Measurements from ENCODE around the gene TP53BP2.
A peak's percentile ranks its signal among the peaks of the same experiment; 100 is the strongest.
"Not testable (repeated sequence)": the region's sequence is repeated elsewhere in the genome, so short reads cannot be mapped to it uniquely, and the experiment has no call there.

TP53BP2 gene

DNA sequence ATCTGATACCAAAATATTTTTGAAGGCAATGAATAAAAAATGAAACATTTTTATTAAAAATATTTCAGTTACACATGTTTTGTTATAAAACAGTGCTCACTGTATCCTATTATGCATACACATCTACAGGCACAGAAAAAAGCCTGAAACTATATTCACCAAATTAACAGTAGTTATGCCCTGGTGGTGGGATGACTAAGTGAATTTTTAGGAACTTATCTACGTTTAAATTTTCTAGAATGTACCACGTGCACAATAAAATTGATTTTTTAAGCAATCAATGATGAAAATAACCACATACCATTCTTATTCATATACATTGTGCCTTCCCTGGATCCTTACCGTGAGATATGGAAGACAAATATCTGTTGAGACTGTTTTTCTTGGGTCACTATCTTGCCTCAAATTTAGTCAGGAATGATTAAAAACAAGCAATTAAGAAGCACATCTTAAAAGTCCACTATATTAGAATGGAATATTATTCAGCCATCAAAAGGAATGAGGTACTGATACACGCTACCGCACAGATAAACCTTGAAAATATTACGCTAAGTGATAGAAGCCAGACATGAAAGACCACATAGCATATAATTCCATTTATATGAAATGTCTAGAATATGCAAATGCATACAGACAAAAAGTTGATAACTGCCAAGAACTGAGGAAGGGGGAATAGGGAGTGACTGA is 17.4 kb downstream of the TP53BP2 start:
- DNase-seq (ENCODE audit: low spot score), result no peak

DNA sequence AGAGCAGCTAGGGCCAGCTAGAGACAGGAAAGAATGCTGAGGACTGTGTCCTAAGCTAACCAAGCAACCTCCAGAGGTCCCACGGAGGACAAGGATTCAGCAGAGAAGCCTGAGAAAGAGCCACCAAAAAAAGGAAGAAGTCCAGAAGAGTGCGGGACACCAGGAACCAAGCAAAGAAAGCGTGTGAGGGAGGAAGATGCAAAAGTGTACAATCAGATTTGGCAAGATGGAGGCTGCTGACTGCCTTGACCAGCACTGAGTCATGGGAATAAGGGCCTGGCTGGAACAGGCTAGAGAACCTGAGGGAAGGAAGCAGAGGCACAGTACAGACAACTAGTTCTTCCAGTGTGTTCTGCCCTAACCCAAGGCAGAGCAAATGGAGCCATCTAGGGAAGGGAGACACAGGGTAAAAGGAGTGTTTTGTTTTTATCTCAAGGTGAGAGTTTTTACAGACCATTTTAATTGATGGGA is 18.5 kb downstream of the TP53BP2 start:
- DNase-seq (ENCODE audit: low spot score), result no peak

DNA sequence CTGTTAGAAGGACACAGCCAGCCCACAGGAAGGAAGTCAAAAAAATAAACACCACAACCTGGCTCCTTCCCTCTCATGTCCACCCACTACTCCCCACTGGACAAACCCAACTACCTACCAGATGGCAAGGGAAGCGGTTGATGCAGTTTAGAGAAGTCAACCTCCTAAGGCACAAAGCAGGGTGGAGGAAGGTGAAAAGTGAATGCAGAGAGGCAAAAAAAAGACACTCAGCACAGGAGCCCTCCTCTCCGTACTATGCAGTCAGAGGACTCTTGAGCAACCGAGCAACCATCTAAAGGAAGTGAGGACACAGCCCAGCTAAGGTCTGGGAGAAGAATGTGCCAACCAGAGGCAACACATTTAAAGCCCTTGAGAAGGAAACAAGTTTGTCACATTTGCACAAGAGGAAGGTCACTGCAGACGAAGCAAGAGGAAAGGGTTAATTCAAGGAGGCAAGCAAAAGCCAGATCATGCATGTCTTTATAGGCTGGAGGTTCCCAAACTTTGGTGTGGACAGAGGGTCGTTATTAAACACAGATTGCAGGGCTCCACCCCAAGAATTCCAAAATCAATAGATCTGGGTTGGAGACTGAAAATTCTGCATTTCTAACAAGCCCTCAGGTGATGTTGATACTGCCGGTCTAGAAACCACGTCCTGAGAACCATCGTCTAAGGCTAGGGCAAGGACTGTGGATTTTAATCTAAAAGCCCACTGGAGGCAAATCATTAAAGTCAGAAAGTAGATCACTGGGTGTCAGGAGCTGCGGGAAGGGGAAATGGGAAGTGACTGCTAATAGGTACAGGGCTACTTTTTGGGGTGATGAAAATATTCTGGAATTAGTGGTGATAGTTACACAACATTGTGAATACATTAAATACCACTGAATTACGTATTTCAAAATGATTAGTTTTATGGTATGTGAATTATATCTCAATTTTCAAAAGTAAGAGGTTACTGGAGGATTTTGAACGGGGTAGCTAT is 19.7 kb downstream of the TP53BP2 start:
- DNase-seq (ENCODE audit: low spot score), result no peak

DNA sequence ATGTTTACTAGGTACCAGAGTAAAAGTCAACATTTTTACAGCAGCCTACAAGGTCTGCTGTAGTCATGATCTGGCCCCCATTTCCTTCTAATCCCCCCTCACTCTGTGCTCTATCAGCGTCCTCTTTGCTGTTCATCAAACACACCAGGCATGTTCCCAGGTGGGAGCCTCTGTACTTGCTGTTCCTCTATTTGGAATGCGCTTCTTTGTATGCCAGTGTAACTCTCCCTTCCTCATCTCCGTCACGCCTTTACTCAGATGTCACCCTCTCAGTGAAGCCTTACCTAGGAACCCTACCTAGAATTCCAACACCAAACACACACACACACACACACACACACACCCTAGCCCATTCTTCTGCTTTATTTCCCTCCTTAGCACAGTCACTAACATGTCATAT is 21.0 kb downstream of the TP53BP2 start:
- no peak for DNase-seq (ENCODE audit: low spot score)

DNA sequence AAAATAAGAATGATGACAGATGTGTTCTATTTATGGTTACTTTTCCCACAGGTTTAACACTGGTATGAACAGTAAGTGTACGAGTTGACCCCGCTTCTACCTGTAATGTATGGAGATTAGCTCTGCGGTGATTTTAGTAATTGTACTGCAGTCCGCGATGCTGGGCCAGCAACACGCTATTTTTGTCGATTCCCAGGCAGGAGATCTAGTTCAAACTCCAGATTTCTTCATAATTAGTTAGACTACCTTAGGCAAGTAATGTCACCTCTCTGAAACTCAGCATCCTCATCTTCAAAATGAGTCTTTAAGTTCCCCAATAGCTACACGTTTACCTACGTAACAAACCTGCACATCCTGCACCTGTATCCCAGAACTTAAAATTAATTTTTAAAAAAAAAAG is 21.5 kb downstream of the TP53BP2 start:
- DNase-seq (ENCODE audit: low spot score), result no peak

DNA sequence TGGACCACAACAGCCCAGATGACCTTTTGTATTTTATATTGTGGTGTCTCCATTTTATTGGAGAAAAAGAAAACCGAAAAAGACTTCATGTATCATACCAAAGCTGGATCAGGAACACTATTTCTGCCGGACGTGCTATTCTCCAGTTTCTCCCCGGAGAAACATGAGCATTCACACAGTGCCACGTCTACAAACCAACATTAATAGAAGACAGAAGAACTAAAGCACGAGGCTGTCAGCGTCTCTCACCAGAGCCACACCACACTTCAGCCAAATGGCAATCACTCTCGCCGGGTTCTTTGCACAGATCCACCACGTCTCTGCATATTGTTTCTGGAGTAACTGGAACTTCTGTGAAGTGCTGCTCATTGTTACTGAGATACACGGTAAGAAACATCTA is 24.8 kb downstream of the TP53BP2 start:
- no peak for DNase-seq (ENCODE audit: low spot score)

DNA sequence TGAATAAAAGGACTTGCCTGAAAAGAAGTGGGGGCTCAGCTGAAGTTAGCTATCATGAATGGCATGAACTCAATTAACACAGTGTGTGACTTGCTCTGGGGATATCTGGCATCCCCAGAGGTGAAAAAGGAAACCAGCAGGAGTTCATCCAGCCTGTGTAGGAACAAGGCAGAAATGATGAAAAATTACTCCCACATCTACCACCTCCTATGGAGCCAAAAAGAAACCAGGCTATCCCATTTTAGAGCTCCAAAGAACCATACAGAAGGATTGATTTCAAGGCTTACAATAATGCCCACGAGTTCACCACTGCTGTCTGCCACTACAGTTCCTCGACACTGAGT is 25.3 kb downstream of the TP53BP2 start:
- DNase-seq (ENCODE audit: low spot score), result no peak

DNA sequence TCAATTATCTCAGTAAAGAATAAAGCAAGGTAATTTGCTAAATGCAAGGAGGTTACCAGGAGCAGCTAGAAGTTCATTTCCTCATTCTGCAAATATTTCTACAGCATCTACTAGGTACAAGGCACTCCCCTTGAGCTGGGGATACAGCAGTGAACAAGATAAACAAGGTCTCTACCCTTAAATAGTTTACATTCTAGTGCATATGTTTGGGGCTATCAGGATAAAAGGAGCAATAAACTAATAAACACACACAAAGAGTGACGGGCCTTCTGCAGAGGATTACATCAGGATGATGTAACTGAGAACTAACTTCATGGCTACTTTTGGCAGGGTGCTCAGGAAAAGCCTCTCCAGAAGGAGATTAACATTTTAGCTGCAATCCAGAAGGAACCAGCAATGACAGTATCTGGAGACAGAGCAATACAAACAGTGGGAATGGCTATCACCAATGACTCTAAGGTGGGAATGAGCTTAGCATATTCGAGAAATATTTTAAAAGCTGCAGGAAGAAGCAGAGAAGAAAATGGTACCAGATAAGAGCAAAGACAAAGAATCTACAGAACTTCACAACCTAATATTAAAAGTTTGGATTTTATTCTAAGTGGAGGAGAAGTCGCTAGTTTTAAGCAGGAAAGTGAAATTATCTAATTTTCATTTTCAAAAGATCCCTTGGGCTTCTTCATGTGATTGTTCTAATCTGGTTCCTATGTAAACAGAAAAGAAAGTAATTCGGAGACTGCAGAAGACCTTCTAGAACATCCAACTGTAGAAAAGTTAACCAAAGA is 25.8 kb downstream of the TP53BP2 start:
- DNase-seq (ENCODE audit: low spot score), result no peak

DNA sequence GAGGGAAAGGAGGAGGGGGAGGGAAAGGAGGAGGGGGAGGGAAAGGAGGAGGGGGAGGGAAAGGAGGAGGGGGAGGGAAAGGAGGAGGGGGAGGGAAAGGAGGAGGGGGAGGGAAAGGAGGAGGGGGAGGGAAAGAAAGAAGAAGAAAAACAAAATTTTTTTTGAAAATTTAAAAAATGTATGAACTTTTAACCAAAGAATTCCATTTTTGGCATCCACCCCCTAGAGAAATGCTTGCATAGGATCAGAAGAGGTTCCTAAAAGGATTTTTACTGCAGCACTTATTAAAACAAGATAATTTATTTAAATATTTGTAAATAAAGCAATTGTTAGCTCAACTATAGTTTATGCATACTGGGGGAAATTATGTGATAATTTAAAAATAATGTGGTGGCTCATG is 28.5 kb downstream of the TP53BP2 start:
- not testable (repeated sequence) for DNase-seq (ENCODE audit: low spot score)

DNA sequence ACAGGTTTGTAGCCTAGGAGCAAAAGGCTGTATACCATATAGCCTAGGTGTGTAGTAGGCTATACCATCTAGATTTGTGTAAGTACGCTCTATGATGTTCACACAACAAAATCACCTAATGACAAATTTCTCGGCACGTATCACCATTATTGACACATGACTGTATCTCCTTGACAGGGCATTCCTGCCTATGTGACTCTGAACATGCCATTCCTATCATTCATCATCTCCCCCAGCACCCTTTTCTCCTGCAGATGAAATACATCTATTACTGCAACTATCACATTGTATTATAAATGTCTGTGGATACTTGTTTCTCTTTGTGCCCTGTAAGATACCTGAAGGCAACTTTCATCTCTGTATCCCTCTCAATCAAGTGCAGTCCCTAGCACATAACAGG is 29.9 kb downstream of the TP53BP2 start:
- DNase-seq (ENCODE audit: low spot score), result no peak

DNA sequence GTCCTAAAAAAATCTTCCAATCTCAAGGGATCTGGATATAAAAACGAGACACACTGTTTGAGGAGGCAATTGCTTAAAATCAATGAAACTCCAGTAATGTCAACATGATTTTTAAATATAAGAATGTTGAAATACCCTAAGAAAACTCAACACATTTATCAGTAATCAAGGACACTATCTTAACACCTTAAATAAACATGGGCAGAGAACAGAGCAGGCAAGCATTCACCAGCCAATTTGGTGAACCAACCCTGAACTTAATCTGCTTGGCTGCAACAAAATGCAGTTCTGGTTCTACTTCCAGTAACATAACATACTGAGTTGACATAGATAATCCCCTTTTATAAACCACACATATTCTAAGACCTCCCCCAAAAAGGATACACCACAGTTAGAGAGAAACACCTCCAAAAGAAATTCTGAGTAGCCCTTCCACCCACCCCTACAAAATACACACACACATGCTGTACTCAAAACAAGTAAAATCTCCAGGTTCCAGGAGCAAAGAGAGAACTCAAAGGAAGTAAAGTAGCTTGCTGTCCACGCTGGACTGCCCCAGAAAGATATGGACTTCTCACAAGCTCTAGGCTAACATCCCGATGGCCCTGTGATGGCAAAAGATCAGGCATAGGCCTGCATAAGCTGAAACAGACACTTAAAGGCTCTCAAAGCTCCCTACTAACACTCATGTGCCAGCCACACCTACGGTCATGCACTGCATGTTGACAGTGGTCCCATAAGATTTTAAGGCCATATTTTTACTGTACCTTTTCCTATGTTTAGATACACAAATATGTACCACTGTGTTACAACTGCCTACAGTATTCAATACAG is 30.5 kb downstream of the TP53BP2 start:
- DNase-seq (ENCODE audit: low spot score), result no peak

DNA sequence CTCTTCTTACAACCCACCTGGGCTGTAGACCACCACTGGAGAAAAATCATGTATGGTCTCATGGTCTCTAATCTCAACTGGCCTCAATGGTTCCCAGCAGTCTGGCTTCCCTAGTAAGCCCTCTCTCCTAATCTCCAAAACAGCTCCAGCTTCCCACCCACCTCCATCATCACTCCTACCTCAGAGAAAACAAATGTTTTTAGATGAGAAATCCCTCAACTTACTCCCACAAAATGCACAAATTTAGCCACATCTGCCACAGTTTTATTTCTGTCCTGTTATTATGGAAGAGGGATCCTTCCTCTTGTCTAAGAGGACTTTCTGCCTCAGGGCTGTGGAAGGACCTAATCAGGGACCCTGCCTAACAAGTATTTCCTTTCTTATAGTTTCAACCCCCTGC is 32.1 kb downstream of the TP53BP2 start:
- DNase-seq (ENCODE audit: low spot score), result no peak

DNA sequence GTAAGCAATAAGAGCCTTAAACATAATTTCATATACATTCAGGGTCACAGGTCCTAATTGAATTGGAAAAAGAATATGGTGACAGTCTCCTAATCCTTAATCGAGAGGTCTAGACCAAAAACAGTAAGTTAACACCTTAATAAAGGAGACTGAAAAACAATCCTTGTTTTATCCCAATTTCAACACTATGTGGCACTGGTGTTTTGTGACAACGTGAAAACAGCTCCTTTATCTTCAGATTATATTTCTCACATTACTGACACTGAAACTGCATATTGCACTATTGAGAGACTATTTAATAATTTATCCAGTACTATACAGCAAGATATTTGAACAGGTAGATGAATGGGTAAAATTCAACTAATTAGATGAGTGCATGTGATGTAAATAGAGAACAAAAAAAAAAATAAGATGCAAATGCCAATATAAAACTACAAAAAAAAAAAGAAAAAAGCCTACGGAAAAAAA is 34.1 kb downstream of the TP53BP2 start:
- no peak for DNase-seq (ENCODE audit: low spot score)

DNA sequence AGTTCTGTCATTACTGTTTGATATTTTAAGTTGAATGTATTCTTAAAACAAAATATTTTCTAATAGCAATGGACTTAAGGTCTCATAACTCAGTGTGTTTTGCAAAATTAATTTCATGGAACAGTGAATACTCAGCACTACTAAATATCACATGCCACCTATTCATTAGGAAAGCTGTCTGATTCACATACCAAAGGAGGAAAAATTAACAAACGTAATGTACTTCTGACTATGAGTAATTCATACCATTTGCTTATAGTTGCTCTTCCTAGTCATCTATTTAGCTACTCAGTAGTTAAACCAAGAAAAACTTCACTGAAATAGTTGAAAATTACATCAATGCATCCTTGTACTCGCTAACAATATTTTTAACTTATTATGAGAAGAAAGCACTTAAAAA is 35.2 kb downstream of the TP53BP2 start:
- DNase-seq (ENCODE audit: low spot score), result no peak

DNA sequence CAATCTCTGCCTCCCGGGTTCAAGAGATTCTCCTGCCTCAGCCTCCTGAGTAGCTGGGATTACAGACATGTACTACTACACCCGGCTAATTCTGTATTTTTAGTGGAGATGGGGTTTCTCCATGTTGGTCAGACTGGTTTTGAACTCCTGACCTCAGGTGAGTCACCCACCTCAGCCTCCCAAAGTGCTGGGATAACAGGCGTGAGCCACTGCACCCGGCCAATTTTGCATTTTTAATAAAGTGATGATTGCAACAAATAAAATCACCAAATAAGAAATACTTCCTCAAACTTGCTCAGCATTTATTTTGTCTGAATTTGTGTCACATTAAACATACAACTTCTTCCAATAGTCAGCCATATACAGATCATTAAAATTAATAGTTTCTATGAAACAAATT is 35.8 kb downstream of the TP53BP2 start:
- DNase-seq (ENCODE audit: low spot score), result not testable (repeated sequence)

DNA sequence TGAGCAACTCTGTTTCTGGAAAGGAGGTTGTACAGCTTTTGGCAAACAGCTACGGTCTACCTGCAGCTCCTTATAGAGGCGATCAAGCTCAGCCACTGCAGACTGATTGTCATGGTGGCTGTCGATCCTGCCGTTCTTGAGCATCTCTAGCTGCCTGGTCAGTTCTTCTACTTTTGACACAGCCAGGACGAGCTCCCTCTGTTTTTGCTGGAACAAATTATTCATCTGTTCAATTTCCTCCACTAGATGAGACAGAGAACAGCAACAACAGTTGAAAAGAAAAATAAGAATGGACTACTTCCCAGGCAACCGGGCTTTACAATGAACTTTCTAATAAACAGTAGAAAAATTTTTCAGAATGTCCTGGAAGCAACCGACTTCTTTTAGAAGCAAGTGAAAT is 42.5 kb downstream of the TP53BP2 start:
- DNase-seq (ENCODE audit: low spot score), result peak; percentile 47

DNA sequence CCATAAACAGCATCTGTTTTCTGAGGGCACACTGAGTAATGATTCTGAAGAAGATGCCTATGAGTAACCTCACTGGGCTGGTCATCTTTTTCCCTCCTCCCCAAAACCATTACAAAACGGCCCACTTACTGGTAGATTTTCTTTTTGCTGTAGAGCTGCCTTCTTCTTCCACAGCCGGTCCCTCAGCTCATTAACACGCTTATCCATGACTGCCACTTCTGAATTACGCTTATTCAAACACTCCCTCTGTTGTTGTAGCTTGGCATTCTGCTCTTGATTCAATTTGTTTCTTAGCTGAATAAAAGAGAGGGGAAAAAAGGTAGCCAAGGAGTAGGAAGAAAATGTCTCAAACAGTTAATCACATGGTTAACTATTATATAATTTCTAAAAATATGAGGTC is 43.1 kb downstream of the TP53BP2 start:
- peak; percentile 86 for DNase-seq (ENCODE audit: low spot score)

DNA sequence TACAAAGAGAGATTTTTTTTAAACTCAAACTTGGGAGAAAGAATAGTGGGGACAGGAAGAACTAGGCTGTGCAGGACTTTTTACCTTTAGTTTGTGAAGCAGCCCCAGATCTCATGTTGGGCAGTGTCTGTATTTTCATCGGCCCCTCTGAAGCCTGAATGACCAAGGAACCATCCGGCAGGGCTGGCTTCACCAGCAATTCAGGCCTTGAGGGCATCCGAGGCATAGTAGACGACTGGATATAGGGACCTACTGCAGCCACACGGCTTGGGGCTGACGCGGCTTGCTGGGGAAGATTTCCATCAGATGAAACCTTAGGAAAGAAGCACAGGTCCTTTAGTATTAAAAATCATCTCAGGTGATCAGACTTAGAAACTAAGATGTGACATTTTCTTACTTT is 43.7 kb downstream of the TP53BP2 start:
- peak; percentile 50 for DNase-seq (ENCODE audit: low spot score)

DNA sequence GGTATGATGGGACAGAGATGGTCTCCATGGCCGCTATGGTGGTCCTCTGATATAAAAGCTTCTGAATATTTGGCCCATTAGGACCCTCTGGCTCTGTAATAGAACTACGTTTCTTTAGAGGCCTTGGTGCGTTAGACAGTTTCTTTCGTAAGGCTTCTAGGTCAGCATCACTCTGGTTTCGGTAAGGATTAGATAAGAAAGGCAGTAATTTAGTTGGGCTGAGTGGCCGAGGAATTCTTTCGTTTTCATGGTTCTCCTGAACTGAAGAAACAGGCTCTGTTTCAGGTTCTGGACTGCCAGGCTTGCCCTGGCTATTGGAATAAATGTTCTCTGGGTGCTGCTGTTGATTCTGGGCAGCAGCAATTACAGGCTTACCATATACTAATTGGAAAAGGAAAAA is 49.5 kb downstream of the TP53BP2 start:
- DNase-seq (ENCODE audit: low spot score), result peak; percentile 47

DNA sequence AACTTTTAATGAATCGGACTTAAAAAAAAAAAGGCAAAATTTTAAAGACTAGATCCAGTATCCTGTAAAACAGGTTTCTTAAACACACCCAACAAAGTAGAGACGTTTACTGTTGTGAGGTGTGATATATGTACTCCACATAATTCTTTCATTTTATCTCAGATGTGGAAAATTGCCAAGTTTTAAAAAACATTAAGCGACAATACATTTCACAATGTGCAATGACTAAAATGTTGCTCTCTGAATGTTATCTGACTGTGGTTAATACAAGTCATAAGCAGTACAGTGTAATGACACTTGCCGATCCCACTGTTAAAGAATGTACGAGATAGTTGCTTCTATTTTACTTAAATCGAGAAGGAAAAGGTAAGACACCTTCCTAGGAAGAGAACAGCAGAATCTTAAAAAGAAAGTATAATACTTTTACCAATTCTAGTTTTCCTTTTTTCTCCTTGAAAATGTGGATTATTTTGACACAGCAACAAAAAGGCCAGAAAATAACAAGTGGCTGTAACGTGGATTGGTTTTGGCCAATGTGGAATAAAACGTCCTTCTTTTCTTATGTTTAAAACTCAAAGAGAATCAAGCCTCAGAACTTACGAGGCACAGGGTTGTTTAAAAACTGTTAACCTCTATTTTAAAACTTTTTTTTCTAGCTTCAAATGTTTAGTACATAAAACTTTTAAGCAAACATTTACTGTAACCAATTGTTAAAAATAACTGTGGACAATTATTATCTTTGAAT is 51.4 kb downstream of the TP53BP2 start:
- no peak for DNase-seq (ENCODE audit: low spot score)

DNA sequence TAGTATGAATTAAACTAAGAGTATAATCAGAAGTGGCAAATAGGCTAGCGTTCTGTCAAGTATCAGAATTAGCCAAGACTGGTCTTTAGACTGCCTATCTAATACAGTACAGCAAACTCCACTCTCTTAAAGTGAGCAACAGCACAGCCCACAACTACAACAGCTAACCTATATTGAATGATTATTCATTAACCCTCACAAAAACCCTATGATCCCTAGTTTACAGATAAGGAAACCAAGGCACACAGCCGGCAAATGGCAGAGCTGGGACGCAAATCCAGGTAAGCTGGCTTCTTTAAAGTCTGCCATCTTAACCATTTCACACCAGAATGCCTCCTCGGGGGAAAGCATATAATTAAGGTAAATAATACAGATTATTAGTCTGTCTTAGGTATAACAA is 52.0 kb downstream of the TP53BP2 start:
- no peak for DNase-seq (ENCODE audit: low spot score)
